ENCODE data around the gene LRRIQ4. TPM values are rescaled to one million over a fixed set of nuclear protein-coding genes. Genes with fewer than 3 reads are reported as not detected.

The LRRIQ4 gene
- total RNA-seq, 1 experiment from 2014 or later = not detected

DNA sequence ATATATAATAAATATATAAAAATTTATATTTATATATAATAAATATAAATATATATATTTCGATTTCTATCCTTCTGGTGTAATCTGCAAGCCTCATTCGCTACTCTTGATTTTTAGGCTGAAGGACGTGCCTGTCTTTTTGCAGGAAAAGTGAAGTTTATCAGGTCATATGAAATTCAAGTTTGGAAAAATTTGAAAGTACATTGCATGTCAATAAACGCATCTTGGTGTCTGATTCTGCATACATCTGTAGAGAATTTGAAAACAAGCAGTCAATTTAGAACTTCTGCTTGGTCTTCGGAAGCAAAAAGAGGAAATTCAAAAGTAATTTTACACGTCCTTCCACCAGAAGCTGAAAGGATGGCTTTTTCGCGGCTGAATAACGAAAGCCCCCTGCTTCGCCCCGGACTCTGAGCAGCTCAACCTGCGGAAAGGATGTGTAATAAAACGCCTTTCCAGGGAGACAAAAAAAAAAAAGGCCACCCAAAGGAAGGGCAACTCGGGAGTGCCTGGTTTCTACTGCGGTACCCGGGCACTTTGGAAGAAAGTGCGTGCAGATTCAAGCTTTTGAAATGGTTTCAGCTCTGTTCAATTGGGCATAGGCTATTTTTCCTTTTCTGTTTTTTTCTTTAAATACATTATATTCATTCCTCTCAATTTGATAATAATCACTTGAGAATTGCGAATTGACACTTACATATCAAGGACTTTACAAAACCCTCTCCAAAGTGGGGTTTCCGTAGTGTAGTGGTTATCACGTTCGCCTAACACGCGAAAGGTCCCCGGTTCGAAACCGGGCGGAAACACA is 41.0 kb upstream of the LRRIQ4 start:
- DNase-seq (ENCODE audit: low read depth, low spot score) (peak; percentile 87), ATAC-seq (peak; percentile 37)
- intact Hi-C loops (cut with micrococcal nuclease; ENCODE audit: unreplicated experiment) = no loop called here
- ChIA-PET CTCF (no interaction called here), POLR2A (interaction anchor here (0.6 to 0.9 kb wide), 5 partner anchors 33 to 320 kb away, joined by 3 to 13 read pairs (median 4); partner anchors contain the start of gene SEC62)
- no TSS peak for BruUV-seq (replicated peaks)
- peak overlapping the region; percentile 97 for H3K27ac ChIP-seq (ENCODE audit: low read length)
- H3K4me3 ChIP-seq (ENCODE audit: low read depth in 2 of 2, low read length in 2 of 2) = peak overlapping the region; percentile 90 to 98
- H3K4me1 ChIP-seq (ENCODE audit: control insufficient read depth, insufficient read depth, low read length) = peaks cover 9% of the 10 kb centered on the region
- H3K36me3 ChIP-seq (ENCODE audit: control insufficient read depth, insufficient read depth, low read length) = peaks cover 19% of the 10 kb centered on the region
- H3K27me3 ChIP-seq (ENCODE audit: control insufficient read depth, insufficient read depth, low read length) = no peaks in the 10 kb centered on the region
- in situ Hi-C loops (cut with HindIII; ENCODE audit: low pct_unique_long_range_greater_than_20kb, low sequenced_read_pairs) = no loop called here
- H3K9me3 ChIP-seq (ENCODE audit: control insufficient read depth, insufficient read depth, low read depth, low read length) = no peaks in the 10 kb centered on the region
- TF ChIP-seq POLR2AphosphoS5 (IDR thresholded peaks at IDR 0.05; ENCODE audit: low read depth, low read length) (no peak; the same call in 1 of the 2 replicates), TCF7L2 (IDR thresholded peaks at IDR 0.05; ENCODE audit: low read depth, low read length) (no peak), SIN3A (IDR thresholded peaks at IDR 0.05; ENCODE audit: borderline replicate concordance, insufficient read depth, low read depth, low read length) (no peak)
- TF ChIP-seq, protein P1, sequence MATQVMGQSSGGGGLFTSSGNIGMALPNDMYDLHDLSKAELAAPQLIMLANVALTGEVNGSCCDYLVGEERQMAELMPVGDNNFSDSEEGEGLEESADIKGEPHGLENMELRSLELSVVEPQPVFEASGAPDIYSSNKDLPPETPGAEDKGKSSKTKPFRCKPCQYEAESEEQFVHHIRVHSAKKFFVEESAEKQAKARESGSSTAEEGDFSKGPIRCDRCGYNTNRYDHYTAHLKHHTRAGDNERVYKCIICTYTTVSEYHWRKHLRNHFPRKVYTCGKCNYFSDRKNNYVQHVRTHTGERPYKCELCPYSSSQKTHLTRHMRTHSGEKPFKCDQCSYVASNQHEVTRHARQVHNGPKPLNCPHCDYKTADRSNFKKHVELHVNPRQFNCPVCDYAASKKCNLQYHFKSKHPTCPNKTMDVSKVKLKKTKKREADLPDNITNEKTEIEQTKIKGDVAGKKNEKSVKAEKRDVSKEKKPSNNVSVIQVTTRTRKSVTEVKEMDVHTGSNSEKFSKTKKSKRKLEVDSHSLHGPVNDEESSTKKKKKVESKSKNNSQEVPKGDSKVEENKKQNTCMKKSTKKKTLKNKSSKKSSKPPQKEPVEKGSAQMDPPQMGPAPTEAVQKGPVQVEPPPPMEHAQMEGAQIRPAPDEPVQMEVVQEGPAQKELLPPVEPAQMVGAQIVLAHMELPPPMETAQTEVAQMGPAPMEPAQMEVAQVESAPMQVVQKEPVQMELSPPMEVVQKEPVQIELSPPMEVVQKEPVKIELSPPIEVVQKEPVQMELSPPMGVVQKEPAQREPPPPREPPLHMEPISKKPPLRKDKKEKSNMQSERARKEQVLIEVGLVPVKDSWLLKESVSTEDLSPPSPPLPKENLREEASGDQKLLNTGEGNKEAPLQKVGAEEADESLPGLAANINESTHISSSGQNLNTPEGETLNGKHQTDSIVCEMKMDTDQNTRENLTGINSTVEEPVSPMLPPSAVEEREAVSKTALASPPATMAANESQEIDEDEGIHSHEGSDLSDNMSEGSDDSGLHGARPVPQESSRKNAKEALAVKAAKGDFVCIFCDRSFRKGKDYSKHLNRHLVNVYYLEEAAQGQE (IDR thresholded peaks at IDR 0.05; ENCODE audit: insufficient read depth in 1 of 2, low read depth in 2 of 2, low read length in 1 of 2) = no peak

DNA sequence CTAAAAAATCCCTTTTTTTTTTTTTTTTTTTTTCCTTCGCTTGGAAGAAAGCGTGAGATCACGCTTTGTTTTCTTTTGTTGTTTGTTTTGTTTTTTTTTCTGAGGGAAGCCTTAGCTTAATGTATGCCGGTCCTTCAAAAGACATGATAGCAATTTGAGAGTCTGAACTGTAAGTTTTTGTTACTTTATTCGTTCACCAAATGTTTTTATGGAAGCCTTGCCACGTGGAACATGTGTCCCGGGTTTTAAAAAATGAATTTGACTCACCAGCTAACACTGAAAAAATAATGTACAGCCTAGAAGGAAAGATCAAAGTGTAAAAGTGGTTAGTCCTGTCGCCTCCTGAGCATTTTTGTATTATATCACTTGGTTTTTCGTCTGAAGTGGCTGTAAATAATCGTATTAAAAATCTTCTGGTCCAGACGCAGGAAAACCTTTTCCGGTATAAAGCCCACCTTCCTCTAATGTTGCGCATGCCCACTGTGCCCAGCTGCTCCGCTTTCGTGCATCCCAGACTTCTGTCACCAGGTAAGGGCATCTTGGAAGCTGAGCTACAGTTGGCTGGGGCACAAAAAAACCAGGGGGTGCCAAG is 40.3 kb upstream of the LRRIQ4 start:
- TF ChIP-seq, protein P1 (IDR thresholded peaks at IDR 0.05; ENCODE audit: insufficient read depth in 1 of 2, low read depth in 2 of 2, low read length in 1 of 2) = no peak
- no peak for TF ChIP-seq SIN3A (IDR thresholded peaks at IDR 0.05; ENCODE audit: borderline replicate concordance, insufficient read depth, low read depth, low read length)
- no peaks in the 10 kb centered on the region for H3K9me3 ChIP-seq (ENCODE audit: control insufficient read depth, insufficient read depth, low read depth, low read length)
- intact Hi-C loops (cut with micrococcal nuclease; ENCODE audit: unreplicated experiment) = no loop called here
- ChIA-PET CTCF (no interaction called here), POLR2A (interaction anchor here (0.7 to 0.9 kb wide), 2 partner anchors 194 to 319 kb away, joined by 3 to 13 read pairs; partner anchors contain the start of gene SEC62)
- H3K4me1 ChIP-seq (ENCODE audit: control insufficient read depth, insufficient read depth, low read length) = peaks cover 9% of the 10 kb centered on the region
- peak overlapping the region; percentile 90 to 98 for H3K4me3 ChIP-seq (ENCODE audit: low read depth in 2 of 2, low read length in 2 of 2)
- H3K27me3 ChIP-seq (ENCODE audit: control insufficient read depth, insufficient read depth, low read length) = no peaks in the 10 kb centered on the region
- H3K36me3 ChIP-seq (ENCODE audit: control insufficient read depth, insufficient read depth, low read length) = peaks cover 19% of the 10 kb centered on the region
- DNase-seq (ENCODE audit: low read depth, low spot score) (peak; percentile 80), ATAC-seq (peak; percentile 78)
- H3K27ac ChIP-seq (ENCODE audit: low read length) = peak overlapping the region; percentile 97
- in situ Hi-C loops (cut with HindIII; ENCODE audit: low pct_unique_long_range_greater_than_20kb, low sequenced_read_pairs) = no loop called here
- BruUV-seq (replicated peaks) = no TSS peak
